K562 (cell line): ENCODE results near the gene RGS19. TPM values are rescaled to one million over a fixed set of nuclear protein-coding genes. Genes with fewer than 3 reads are reported as not detected.

ENCODE experiments used
- ARHGAP35 ChIP-seq: fragments of 450-650 bp; IDR thresholded peaks from 2 replicates; pipeline ENCODE4 v1.6.1; 2018; ENCODE audit not compliant: partially characterized antibody
- CEBPZ ChIP-seq: fragments of 150-350 bp; IDR thresholded peaks from 2 replicates; pipeline ENCODE4 v1.6.1; 2014; ENCODE audit warnings: low read depth, mild to moderate bottlenecking, low read length, borderline replicate concordance
- GATAD2A ChIP-seq: fragments of 450-650 bp; IDR thresholded peaks from 2 replicates; pipeline ENCODE4 v1.6.1; 2017
- HDAC2 ChIP-seq: fragments of 450-650 bp; IDR thresholded peaks from 2 replicates; pipeline ENCODE4 v1.6.1; 2016; ENCODE audit warnings: mild to moderate bottlenecking
- HNRNPL ChIP-seq: fragments of 200-400 bp; formaldehyde crosslinking; IDR thresholded peaks from 2 replicates; pipeline ENCODE4 v1.6.1; 2017; ENCODE audit warnings: low read depth, mild to moderate bottlenecking, low read length
- HSF4 ChIP-seq: fragments of 250-450 bp; sonication (Bioruptor Pico); IDR thresholded peaks from 2 replicates; pipeline ENCODE4 v2.1.2; 2022; ENCODE audit warnings: mild to moderate bottlenecking, moderate library complexity, borderline replicate concordance
- KLF10 ChIP-seq: fragments of 250-450 bp; sonication (Bioruptor Pico); IDR thresholded peaks from 2 replicates; pipeline ENCODE4 v1.6.1; 2021; ENCODE audit warnings: matching md5 sums
- MBD2 ChIP-seq: sonication (generic); IDR thresholded peaks from 2 replicates; pipeline ENCODE4 v1.6.1; 2016; ENCODE audit warnings: low read depth, borderline replicate concordance
- MTA3 ChIP-seq: fragments of 450-650 bp; formaldehyde crosslinking; IDR thresholded peaks from 2 replicates; pipeline ENCODE4 v1.6.1; 2017; ENCODE audit warnings: mild to moderate bottlenecking, borderline replicate concordance
- NRF1 ChIP-seq, 2 experiments: fragments of 450-650 bp; IDR thresholded peaks in 1 of 2; conservative IDR thresholded peaks in 1 of 2; 2 replicates each; pipeline ENCODE4 v1.6.1; 2014; ENCODE audit warnings: mild to moderate bottlenecking in 2 of 2
- PHF20 ChIP-seq: fragments of 450-650 bp; IDR thresholded peaks from 2 replicates; pipeline ENCODE4 v1.6.1; 2018; ENCODE audit not compliant: partially characterized antibody
- POLR2AphosphoS5 ChIP-seq: IDR thresholded peaks from 2 replicates; pipeline ENCODE4 v1.6.1; 2011; ENCODE audit warnings: mild to moderate bottlenecking, low read depth, low read length, moderate library complexity; ENCODE audit not compliant: control insufficient read depth, insufficient read depth
- RFX5 ChIP-seq: IDR thresholded peaks from 2 replicates; pipeline ENCODE4 v1.6.1; 2011; ENCODE audit warnings: low read depth, mild to moderate bottlenecking, improper control_type of control experiment, low read length
- SP2 ChIP-seq: IDR thresholded peaks from 2 replicates; pipeline ENCODE4 v1.6.1; 2011; ENCODE audit warnings: mild to moderate bottlenecking, low read depth, low read length, moderate library complexity; ENCODE audit not compliant: poor library complexity, severe bottlenecking; ENCODE audit errors: extremely low read depth
- TGIF2 ChIP-seq: sonication (generic); formaldehyde crosslinking; IDR thresholded peaks from 2 replicates; pipeline ENCODE4 v1.8.1; 2022; ENCODE audit warnings: mild to moderate bottlenecking, missing genetic modification reagents, moderate library complexity
- UBTF ChIP-seq, 2 experiments: IDR thresholded peaks; 2 replicates each; pipeline ENCODE4 v1.6.1; 2012; ENCODE audit warnings: improper control_type of control experiment in 2 of 2, low read depth in 2 of 2, low read length in 2 of 2, borderline replicate concordance in 1 of 2
- ZBED1 ChIP-seq: IDR thresholded peaks from 2 replicates; pipeline ENCODE4 v1.6.1; 2014
- ZNF41 ChIP-seq: fragments of 250-450 bp; sonication (Bioruptor Pico); conservative IDR thresholded peaks from 2 replicates; pipeline ENCODE4 v1.4.0; 2020; ENCODE audit warnings: mild to moderate bottlenecking
- ZNF561 ChIP-seq: fragments of 450-650 bp; formaldehyde crosslinking; conservative IDR thresholded peaks from 2 replicates; pipeline ENCODE4 v1.4.0; 2020; ENCODE audit warnings: mild to moderate bottlenecking, moderate library complexity
- ZNF764 ChIP-seq: fragments of 250-450 bp; sonication (Bioruptor Pico); IDR thresholded peaks from 2 replicates; pipeline ENCODE4 v1.4.0; 2020; ENCODE audit warnings: low read depth, mild to moderate bottlenecking, moderate library complexity
- ZNF79 ChIP-seq: fragments of 250-450 bp; sonication (Bioruptor Pico); IDR thresholded peaks from 2 replicates; pipeline ENCODE4 v1.4.0; 2020; ENCODE audit warnings: low read depth, mild to moderate bottlenecking, moderate library complexity
- polyA plus RNA-seq, 8 experiments: library from polyadenylated mRNA; depleted of rRNA in 4 of 8; stranded (reverse) in 5 of 8; unstranded in 3 of 8; fragments of >200 nt; fragmentation: Nextera tagmentation in 2 of 8; fragmentation: Illumina TruSeq in 1 of 8; extraction: Ambion mirVana in 2 of 8; extraction: Trizol in 1 of 8; gene quantifications; 2 replicates each; pipeline versions ENCODE4 v1.2.1 to v1.2.3, GENCODE V29; 2011 to 2014; ENCODE audit warnings: inconsistent platforms in 1 of 8, missing spikeins in 1 of 8
- total RNA-seq, 7 experiments: library from RNA; depleted of rRNA in 6 of 7; stranded (reverse); fragments of >200 nt in 6 of 7; fragmentation: Illumina TruSeq in 2 of 7; extraction: Trizol in 2 of 7; gene quantifications; 2 replicates each; pipeline versions ENCODE4 v1.2.1 to v1.2.3, GENCODE V29; 2011 to 2021; ENCODE audit warnings: low replicate concordance in 1 of 7
- TF ChIP-seq, protein P1 (sequence below): fragments of 450-650 bp; IDR thresholded peaks from 2 replicates; pipeline ENCODE4 v1.6.1; 2014; ENCODE audit warnings: low read depth, mild to moderate bottlenecking, moderate library complexity, borderline replicate concordance

Gene RGS19
- total and polyA plus RNA-seq, 9 of the 15 experiments (the other 6 are each of a cell fraction or from before 2014, with no cell fraction given), result 0.41 to 23.7 (median 14.6) TPM

GRCh38 chr20:64038565-64039292 is 40.6 kb downstream of the RGS19 start (continued):
- peak; percentile 92 to 96 for TF ChIP-seq UBTF (IDR thresholded peaks at IDR 0.05; ENCODE audit: borderline replicate concordance in 1 of 2, low read depth in 2 of 2, low read length in 2 of 2)
- TF ChIP-seq SP2, result no peak
- TF ChIP-seq KLF10 (CRISPR knock-in tag), result no peak
- no peak for TF ChIP-seq ARHGAP35
- no peak for TF ChIP-seq ZBED1
- TF ChIP-seq HSF4 (CRISPR knock-in tag), result no peak
- no peak for TF ChIP-seq POLR2AphosphoS5
- no peak for TF ChIP-seq MBD2
- TF ChIP-seq CEBPZ, result no peak
- TF ChIP-seq ZNF561 (CRISPR knock-in tag), result no peak
- TF ChIP-seq NRF1 (conservative IDR thresholded peaks at IDR 0.05 in 1 of 2, IDR thresholded peaks at IDR 0.05 in 1 of 2), result peak; percentile 75 to 82
- no peak for TF ChIP-seq RFX5
- TF ChIP-seq ZNF41 (CRISPR knock-in tag), result no peak
- TF ChIP-seq MTA3, result peak; percentile 88; the same call in 1 of the 2 replicates
- no peak for TF ChIP-seq ZNF764 (CRISPR knock-in tag)
- TF ChIP-seq HDAC2, result no peak
- no peak for TF ChIP-seq GATAD2A
- TF ChIP-seq PHF20, result peak; percentile 58
- TF ChIP-seq TGIF2 (CRISPR knock-in tag), result no peak
- TF ChIP-seq ZNF79, result no peak
- no peak for TF ChIP-seq HNRNPL
- TF ChIP-seq, protein P1, sequence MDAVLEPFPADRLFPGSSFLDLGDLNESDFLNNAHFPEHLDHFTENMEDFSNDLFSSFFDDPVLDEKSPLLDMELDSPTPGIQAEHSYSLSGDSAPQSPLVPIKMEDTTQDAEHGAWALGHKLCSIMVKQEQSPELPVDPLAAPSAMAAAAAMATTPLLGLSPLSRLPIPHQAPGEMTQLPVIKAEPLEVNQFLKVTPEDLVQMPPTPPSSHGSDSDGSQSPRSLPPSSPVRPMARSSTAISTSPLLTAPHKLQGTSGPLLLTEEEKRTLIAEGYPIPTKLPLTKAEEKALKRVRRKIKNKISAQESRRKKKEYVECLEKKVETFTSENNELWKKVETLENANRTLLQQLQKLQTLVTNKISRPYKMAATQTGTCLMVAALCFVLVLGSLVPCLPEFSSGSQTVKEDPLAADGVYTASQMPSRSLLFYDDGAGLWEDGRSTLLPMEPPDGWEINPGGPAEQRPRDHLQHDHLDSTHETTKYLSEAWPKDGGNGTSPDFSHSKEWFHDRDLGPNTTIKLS, result peak; percentile 70; the same call in 1 of the 2 replicates
